GM18520 (cell line): ENCODE results near the gene AUTS2.

Experiments used
- ATAC-seq: cut with Tn5 transposase; IDR thresholded peaks from one replicate; pipeline ENCODE4 v1.9.1; 2021; ENCODE audit not compliant: unreplicated experiment

AUTS2 gene

GRCh38 chr7:69622960-69623359 is 24.7 kb downstream of the AUTS2 start:
- ATAC-seq: no peak

DNA sequence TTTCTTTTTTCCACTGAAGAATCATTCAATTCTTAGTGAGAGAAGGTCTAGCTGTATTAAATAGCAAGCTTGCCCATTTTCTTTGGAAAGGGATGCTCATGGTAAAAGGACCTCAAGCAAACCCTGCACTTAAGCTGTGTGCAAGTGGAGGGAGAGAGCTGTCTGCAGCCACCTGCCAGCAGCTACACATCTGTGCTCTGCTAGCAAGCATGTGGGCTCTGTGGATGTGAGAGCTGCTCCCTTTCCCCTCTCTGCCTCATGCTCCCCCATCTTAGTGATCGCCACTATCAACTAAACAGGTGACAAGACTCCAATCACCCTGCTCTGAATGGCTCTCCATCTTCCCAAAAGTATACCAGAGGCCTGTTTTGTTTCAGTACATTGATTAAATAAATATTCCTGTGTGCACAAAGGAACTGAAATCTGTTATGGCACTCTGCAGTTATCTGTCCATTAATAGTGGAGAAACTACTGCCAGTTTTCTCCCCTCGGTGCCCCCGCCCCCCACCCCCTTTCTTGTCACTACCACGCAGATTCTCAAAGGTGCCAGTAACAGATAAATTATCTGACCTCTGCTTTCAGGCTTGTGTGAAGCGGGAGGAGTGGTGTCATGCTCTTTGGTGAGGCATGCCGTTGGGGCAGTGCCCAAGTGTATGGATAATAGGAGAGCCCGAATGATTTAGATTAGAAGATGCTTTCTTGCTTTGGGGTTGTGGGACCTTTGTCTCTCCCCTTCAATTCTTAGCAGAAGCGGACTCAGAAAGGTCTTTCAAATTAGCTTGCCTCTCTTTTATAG is 26.4 kb downstream of the AUTS2 start:
- ATAC-seq: no peak

DNA sequence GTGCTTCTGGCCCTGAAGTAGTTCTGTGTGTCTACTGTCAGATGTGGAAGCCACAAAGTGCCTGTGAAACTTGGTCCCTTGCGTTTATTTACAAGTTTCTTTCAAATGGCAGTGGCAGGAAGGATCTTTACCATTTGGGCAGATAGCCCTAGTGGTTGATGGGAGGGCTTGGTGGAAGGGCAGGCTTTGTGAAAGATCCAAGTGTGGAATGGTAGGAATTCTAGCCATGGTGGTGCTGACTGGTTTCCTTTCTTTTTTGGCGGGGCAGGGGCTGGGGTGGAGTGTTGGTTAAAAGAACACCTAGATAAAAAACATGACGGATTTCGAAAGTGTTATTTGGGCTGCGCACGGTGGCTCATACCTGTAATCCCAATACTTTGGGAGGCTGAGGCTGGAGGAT is 27.0 kb downstream of the AUTS2 start:
- no peak for ATAC-seq

- no peak for ATAC-seq
Measured at GRCh38 chr7:69625798-69626197, 27.5 kb downstream of the AUTS2 start.

- ATAC-seq: no peak
Measured at GRCh38 chr7:69630292-69630691, 32.0 kb downstream of the AUTS2 start.

DNA sequence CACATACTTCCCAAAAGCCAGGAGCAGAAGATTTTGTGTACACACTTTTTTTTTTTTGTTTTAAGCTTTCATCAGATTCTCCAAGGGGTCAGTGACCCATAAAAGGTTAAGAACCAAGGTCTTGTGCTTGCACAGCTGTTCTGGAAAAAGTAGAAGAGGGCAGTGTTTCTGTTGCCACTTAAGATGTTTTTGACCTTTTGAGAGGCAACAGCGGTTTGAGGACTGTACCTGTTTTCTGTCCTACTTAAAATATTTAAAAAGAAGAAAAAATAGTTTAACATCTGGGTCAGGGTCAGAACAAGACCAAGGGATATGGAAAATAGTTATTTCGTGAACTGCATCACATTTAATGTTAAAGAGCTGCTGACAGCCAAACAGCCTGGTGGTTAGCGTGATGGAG is 32.9 kb downstream of the AUTS2 start:
- no peak for ATAC-seq

- no peak for ATAC-seq
Measured at GRCh38 chr7:69632280-69632679, 34.0 kb downstream of the AUTS2 start.

GRCh38 chr7:69633122-69633831 is 35.0 kb downstream of the AUTS2 start:
- no peak for ATAC-seq

DNA sequence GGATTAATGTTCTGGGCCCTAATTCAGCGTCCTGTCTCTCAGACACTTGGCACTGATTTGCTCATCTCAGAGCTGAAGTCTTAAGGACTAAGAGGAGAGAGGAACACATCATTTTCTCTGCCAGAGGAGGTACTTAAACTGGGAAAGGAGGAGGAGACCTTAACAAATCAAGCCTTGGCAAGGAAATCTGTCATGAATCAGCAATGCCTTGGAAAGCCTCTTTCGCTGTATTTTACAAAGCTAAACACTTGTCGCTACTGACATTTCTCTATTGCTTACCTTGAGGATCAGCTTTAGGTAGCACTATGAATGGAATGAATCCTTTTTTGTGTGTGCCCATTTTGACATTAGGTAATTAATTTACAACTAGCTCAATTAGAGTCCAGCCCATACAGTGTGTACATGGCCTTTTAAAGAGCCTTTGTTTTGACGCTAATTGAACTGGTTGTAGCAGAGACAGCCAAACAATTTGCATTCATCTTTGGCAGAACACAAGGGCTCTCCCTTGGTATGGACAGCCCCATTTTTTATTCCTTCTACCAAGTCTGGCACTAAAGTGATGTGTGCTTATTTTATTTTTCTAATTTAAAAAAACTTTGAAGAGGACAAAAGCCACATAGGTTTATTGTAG is 37.4 kb downstream of the AUTS2 start:
- ATAC-seq: no peak

DNA sequence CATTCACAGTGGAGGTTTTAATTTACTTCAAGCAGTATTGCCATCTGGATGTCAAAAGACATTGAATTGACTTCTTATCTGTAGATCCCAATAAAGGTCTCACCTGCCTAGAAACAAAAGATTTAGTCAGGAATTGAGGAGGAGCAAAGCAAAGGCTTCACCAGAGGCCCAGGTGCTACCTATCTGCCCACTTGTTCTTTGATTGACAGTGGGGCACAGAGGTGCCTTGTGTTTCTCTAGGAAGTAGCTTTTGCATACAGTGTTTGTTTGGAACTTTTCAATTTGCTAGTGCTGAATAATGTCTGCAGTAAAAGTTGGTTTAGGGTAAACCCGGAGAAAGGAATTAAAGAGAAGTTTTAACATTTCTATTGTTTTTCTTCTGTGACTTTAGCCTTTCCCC is 40.4 kb downstream of the AUTS2 start:
- ATAC-seq: no peak

DNA sequence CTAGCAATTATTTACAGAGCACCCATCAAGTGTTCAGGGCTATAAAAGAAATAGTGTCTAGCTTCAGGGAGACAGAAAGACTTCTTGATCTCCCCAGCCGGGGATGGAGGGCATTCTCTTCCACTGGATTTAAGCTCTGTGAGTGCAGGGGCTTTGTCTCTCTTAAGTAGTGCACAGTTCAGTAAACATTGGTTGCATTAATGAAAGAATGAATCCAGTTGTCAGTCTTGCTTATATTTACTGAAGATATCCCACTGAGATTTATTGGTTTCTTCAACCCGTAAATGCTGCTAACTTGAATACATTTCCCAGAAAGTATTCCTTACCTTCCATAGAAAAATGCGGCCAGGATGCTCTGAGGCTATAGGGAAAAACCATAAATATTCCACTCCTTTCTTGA is 41.9 kb downstream of the AUTS2 start:
- ATAC-seq: no peak

GRCh38 chr7:69640925-69641594 is 42.8 kb downstream of the AUTS2 start:
- no peak for ATAC-seq

- no peak for ATAC-seq
Measured at GRCh38 chr7:69643265-69643664, 45.0 kb downstream of the AUTS2 start.

- ATAC-seq: no peak
Measured at GRCh38 chr7:69643708-69644445, 45.6 kb downstream of the AUTS2 start.

DNA sequence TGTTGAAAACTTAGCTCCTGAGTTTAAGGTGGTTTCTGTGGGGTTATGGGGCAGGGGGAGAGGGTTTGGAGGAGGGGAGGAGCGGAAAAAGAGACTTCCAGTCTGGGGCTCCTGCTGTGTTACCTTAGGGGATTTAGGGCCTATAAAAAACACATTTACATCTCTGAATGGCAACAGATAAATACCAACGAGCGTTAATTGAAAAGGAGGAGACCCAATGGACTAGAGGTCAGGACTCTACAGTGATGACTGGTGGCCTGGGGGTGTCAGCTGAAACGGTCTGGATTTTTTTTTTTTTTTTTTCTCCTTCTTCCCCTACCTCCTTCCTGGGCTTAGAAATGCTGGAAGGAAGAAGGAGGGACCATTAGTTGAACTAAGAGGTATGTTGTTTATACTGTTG is 47.4 kb downstream of the AUTS2 start:
- no peak for ATAC-seq

GRCh38 chr7:69651101-69651590 is 52.9 kb downstream of the AUTS2 start:
- ATAC-seq: peak; percentile 85

- ATAC-seq: no peak
Measured at GRCh38 chr7:69652947-69653701, 54.8 kb downstream of the AUTS2 start.

- no peak for ATAC-seq
Measured at GRCh38 chr7:69653806-69654205, 55.5 kb downstream of the AUTS2 start.

GRCh38 chr7:69654381-69654780 is 56.1 kb downstream of the AUTS2 start:
- no peak for ATAC-seq
